Left ventricle myocardium inferior (tissue), 1 donor: ENCODE data around the gene AANAT. TPM values are rescaled to one million over a fixed set of nuclear protein-coding genes. Genes with fewer than 3 reads are reported as not detected.

Source experiments
- DNase-seq: peaks from one replicate; pipeline ENCODE4 v3.0.0-alpha.2; 2020
- H3K27ac ChIP-seq: fragments of 200-600 bp; replicated peaks from 2 replicates; pipeline ENCODE4 v1.8.0; 2021
- H3K27me3 ChIP-seq: fragments of 200-600 bp; 2 replicates; pipeline ENCODE4 v1.8.0; 2021; ENCODE audit warnings: low read depth
- H3K36me3 ChIP-seq: fragments of 200-600 bp; 2 replicates; pipeline ENCODE4 v1.8.0; 2021
- H3K4me1 ChIP-seq: fragments of 200-600 bp; 2 replicates; pipeline ENCODE4 v1.8.0; 2021
- H3K4me3 ChIP-seq: fragments of 200-600 bp; 2 replicates; pipeline ENCODE4 v1.8.0; 2021; ENCODE audit warnings: mild to moderate bottlenecking, moderate library complexity
- H3K9me3 ChIP-seq: fragments of 200-600 bp; replicated peaks from 2 replicates; pipeline ENCODE4 v1.8.0; 2021
- CTCF ChIP-seq: fragments of 200-600 bp; IDR thresholded peaks from 2 replicates; pipeline ENCODE4 v1.8.0; 2021; ENCODE audit warnings: antibody characterized with exemption, mild to moderate bottlenecking, borderline replicate concordance
- intact Hi-C: fragments of 100-400 bp; cut with micrococcal nuclease; formaldehyde crosslinking; loops from one replicate; pipeline ENCODE4 v1.11.0; 2022
- total RNA-seq: library from RNA; stranded (reverse); fragmentation: NEBNext Ultra II Directional; extraction: Animal tissue kit (Norgen Biotek cat#: 25700); gene quantifications from one replicate; pipeline ENCODE4 v1.2.1, GENCODE V29; 2021
- donor health status: DM: no; HTN: yes; CAD: no; lungs with severe emphysema.

AANAT gene
- total RNA-seq, 1 donor from 2014 or later: not detected

GRCh38 chr17:76447931-76448652, 19.3 kb upstream of the AANAT start:
- TF ChIP-seq CTCF: no peak
- H3K36me3 ChIP-seq: no peaks in the 10 kb centered on the region
- DNase-seq: no peak
- no peaks in the 10 kb centered on the region for H3K27me3 ChIP-seq
- H3K4me3 ChIP-seq: peak overlapping the region; percentile 32
- intact Hi-C loops: no loop called here
- H3K27ac ChIP-seq: peak overlapping the region; percentile 94
- H3K9me3 ChIP-seq: no peaks in the 10 kb centered on the region
- peaks cover 98% of the 10 kb centered on the region for H3K4me1 ChIP-seq

- H3K4me1 ChIP-seq: peaks cover 88% of the 10 kb centered on the region
- TF ChIP-seq CTCF: no peak
- H3K9me3 ChIP-seq: no peaks in the 10 kb centered on the region
- intact Hi-C loops: no loop called here
- peak overlapping the region; percentile 94 for H3K27ac ChIP-seq
- no peak for DNase-seq
- H3K27me3 ChIP-seq: no peaks in the 10 kb centered on the region
- H3K36me3 ChIP-seq: no peaks in the 10 kb centered on the region
- H3K4me3 ChIP-seq: peak overlapping the region; percentile 32
These were observed 18.3 kb upstream of the AANAT start for GRCh38 chr17:76449126-76449525.

- Histone ChIP-seq H3K36me3 (no peaks in the 10 kb centered on the region), H3K27me3 (no peaks in the 10 kb centered on the region), H3K27ac (peak overlapping the region; percentile 94), H3K9me3 (no peaks in the 10 kb centered on the region), H3K4me3 (peak overlapping the region; percentile 99), H3K4me1 (peaks cover 64% of the 10 kb centered on the region)
- no peak for TF ChIP-seq CTCF
- DNase-seq: no peak
- intact Hi-C loops: loop anchor here (10.0 kb wide), 1 partner anchor 47 kb away; no protein-coding TSS in a partner anchor
These were observed 15.9 kb upstream of the AANAT start for GRCh38 chr17:76451506-76451905.

GRCh38 chr17:76452127-76452659, 15.2 kb upstream of the AANAT start:
- Histone ChIP-seq H3K4me1 (peaks cover 57% of the 10 kb centered on the region), H3K9me3 (no peaks in the 10 kb centered on the region), H3K27me3 (no peaks in the 10 kb centered on the region), H3K27ac (peak overlapping the region; percentile 94), H3K4me3 (peak overlapping the region; percentile 99), H3K36me3 (no peaks in the 10 kb centered on the region)
- no peak for DNase-seq
- no peak for TF ChIP-seq CTCF
- intact Hi-C loops: loop anchor here (10.0 kb wide), 1 partner anchor 47 kb away; no protein-coding TSS in a partner anchor

- peaks cover 51% of the 10 kb centered on the region for H3K4me1 ChIP-seq
- H3K27me3 ChIP-seq: no peaks in the 10 kb centered on the region
- peak; percentile 46 for TF ChIP-seq CTCF
- H3K36me3 ChIP-seq: no peaks in the 10 kb centered on the region
- no peaks in the 10 kb centered on the region for H3K9me3 ChIP-seq
- peak within 1 kb of the TSS; percentile 99 for H3K4me3 ChIP-seq
- intact Hi-C loops: loop anchor here (10.0 kb wide), 1 partner anchor 48 kb away; no protein-coding TSS in a partner anchor
- peak within 1 kb of the TSS; percentile 94 for H3K27ac ChIP-seq
- peak; percentile 90 for DNase-seq
These were observed 14.6 kb upstream of the AANAT start, which contains the start of gene UBE2O for GRCh38 chr17:76452660-76453430. TSS of gene UBE2O (minus strand) at chr17:76453152. CDS start at chr17:76453141, 11 bp downstream.
